Measurements from ENCODE around the gene ZNF383.
"Not testable (repeated sequence)": the region's sequence is repeated elsewhere in the genome, so short reads cannot be mapped to it uniquely, and the experiment has no call there.

ZNF383 gene
- 21.4 reads per million, percentile 48 among the genes with 10 or more reads in this experiment for total RNA-seq

DNA sequence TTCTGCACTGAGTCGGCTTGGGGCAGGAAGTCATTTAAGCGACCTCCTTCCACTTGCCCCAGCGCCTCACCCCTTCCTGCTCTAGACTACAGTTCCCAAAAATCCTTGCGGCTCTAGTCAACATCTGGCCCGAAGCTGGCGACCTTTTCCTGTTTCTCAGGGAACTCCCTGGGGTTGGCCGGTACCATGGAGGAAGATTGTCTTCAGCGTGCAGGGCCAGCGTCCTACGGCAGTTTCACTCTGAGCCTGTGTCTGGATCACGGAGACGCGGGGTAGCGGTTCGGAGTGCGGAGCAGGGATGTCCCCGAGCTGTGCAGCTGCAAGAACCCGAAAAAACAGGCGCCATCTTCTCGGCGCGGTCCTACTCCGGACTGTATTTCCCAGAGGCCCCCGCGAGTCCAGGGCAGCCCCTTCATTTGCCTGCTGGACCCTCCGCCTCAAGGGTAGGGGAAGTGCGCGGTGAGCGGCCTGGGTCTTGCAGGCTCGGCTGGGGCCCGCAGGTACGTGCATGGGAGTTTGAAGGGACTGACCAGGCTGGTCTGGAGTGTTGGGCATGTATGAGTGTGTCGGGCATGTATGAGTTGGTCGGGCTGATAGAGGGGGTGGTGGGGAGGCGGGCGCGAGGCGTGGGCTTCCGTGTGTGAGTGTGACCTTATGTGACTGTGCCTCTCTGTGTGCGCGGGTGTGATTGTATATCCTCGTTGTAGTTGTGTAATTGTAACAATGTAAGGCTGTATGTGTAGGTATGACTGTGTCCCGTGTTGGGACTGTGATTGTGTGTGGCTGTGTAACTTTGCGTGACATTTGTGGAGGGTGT is at the start of gene ZNF383:
TSS of gene ZNF383 (plus strand) at position 440 of the 817 bp plus-strand sequence. CDS start 12,240 bp downstream, outside the sequence.
- peak; percentile 74 for DNase-seq

DNA sequence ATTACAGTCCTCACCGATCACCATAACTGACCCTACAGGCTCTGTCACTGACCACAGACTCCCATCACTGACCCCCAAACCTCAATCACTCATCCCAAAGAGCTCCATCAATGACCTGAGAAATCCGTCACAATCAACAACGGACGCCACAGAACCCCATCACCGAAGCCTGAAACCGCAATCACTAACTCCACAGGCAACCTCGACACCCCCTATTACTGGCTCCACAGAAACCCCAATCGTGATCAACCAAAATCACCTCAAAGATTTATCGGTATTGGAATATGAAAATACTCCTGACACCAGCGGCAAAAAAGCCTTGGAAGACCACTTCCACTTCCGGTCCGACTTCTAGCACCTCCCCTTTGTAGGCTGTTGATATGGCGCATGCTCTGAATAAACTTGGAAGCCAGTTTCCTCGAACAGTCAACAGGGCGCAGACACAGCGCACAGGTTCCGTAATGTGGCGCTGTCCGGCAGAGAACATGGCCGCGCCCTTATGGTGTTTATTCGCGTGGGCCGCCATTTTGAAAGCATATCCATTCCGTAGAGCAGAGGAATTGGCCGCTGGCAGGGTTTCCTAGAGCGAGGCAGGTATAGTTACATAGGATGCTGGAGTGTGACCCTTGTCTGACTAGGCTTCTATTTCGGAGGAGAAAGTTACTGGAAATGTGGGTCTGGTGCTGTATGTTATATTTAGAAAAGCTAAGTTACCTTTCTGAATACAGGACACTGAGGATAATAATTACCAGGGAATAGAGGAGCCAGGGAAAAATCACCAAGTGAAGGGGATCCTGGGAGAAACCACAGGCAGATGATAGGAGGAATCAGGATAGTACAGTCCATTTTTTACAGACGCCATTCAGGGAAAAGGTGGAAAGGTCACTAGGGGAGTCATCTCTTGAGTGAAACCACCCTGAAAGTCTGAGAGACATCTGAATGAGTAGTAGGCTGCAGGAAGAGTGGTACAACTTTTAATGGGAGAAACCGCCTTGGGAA is 45.3 kb upstream of the ZNF383 start, which contains the start of gene ZNF585A:
TSS of gene ZNF585A (minus strand) at position 328 of the 999 bp plus-strand sequence. CDS start 2,785 bp downstream, outside the sequence.
- DNase-seq, result peak; percentile 85

DNA sequence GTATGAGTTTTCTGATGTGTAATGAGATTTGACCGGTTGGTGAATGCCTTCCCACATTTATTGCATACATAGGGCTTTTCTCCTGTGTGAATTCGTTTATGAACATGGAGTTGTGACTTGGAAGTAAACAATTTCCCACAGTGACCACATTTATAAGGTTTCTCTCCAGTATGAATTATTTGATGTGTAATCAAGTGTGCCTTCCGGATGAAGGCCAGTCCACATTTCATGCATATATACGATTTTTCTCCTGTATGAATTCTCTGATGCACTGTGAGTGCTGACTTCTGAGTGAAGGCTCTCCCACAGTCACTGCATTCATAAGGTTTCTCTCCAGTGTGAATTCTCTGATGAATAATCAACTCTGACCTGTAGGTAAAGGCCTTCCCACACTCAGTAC is 31.9 kb upstream of the ZNF383 start:
- not testable (repeated sequence) for DNase-seq

DNA sequence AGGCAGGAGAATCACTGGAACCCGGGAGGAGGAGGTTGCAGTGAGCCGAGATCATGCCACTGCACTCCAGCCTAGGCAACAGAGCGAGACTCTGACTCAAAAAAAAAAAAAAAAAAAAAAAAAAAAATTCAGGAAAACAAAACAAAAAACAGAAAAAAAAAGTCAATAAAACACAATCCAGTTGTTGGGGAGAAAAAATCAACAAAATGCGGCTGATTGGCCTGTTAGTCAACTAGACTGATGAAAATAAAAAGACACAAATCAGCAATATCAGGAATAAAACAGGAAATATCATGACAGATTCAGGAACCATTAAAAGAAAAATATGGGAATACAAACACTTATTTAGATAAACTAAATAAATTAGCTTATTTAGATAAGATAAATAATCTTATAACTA is 22.8 kb upstream of the ZNF383 start:
- DNase-seq, result not testable (repeated sequence)

DNA sequence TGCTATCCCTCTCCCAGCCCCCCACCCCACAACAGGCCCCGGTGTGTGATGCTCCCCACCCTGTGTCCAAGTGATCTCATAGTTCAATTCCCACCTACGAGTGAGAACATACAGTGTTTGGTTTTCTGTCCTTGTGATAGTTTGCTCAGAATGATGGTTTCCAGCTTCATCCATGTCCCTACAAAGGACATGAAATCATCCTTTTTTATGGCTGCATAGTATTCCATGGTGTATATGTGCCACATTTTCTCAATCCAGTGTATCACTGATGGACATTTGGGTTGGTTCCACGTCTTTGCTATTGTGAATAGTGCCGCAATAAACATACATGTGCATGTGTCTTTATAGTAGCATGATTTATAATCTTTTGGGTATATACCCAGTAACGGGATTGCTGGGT is 20.9 kb upstream of the ZNF383 start:
- not testable (repeated sequence) for DNase-seq

DNA sequence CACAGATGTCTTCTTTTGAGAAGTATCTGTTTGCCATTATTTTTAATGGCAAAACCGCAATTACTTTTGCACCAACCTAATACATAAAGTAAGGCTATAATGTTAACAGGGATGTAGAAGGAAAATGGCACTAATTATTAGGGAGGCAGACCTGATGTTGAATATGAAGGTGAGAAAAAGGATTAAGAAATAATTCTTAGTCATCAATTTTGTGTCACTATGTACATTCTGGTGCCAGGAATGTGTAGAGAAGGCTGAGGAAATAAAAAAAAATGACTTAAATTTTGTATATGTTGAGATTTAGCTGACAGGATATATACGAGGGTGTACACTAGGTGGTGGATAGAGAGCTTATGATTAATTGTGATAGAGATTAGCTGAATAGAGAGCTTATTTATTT is 20.2 kb upstream of the ZNF383 start:
- no peak for DNase-seq

DNA sequence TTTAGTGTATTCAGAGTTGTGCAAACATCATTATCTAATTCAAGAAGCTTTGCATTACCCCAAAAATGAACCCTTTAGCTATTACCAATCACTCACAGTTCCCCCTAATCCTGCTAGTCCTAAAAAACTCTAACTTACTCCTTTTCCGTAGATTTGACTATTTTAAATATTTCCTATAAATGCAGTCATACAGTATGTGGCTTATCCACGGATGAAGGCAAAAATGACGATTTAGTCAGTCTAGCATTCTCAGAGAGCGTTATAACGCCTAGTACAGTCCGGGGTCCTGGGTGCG is 587 bp upstream of the ZNF383 start:
- no peak for DNase-seq

DNA sequence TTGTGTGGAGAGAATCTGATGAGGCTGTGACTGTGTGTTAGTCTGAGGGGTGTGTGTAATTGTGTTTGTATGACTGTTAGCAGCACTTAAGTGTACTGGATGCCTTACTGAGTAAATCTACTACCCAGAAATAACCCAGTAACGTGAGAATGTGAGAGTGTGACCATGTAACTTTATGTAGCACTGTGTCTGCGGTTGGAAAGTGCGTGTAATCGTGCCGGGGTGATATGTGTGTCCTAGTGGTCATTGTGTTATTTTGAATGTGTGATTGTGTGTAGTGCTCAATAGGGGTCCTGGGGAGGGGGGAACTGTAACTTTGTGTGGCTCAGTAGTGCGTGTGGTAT is 550 bp downstream of the ZNF383 start:
- no peak for DNase-seq

DNA sequence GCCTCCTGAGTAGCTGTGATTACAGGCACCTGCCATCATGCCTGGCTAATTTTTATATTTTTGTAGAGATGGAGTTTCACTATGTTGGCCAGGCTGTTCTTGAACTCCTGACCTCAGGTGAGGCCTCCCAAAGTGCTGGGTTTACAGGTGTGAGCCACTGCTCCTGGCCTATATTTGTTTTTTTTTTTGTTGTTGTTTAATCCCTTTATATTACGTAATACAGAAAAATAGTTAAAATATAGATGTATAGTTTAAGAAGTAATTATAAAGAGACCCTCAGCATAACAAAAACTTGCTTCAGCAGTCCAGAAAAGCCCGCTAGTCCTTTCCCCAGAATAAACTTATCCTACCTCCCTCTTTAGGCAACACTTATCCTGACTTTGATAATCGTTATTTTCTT is 2.4 kb downstream of the ZNF383 start:
- no peak for DNase-seq

DNA sequence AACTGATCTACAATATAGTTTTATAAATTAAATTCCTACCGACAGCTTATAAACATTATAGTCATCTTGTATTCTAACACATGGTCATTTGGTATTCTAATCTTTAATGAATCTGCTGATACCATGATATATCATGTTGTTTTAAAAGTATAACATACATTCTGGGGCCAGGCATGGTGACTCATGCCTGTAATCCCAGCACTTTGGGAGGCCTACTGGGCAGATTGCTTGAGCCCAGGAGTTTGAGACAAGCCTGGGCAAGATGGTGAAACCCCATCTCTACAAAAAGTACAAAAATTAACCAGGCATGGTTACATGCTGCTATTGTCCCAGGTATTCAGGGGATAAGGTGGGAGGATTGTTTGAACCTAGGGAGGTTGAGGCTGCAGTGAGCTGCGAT is 3.1 kb downstream of the ZNF383 start:
- DNase-seq, result no peak

DNA sequence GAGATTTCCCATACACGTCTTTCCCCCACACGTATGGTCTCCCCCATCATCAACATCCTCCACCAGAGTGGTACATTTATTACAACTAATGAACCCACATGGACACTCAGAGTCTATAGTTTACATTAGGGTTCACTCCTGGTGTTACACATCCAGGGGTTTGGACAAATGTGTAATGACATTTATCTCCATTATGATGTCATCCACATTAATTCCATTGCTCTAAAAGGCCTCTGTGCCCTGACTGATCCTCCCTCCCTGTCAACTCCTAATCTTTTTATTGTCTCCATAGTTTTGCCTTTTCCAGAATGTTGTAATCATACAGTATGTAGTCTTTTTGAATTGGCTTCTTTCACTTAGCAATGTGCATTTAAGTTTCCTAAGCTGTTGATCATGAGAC is 8.2 kb downstream of the ZNF383 start:
- no peak for DNase-seq

DNA sequence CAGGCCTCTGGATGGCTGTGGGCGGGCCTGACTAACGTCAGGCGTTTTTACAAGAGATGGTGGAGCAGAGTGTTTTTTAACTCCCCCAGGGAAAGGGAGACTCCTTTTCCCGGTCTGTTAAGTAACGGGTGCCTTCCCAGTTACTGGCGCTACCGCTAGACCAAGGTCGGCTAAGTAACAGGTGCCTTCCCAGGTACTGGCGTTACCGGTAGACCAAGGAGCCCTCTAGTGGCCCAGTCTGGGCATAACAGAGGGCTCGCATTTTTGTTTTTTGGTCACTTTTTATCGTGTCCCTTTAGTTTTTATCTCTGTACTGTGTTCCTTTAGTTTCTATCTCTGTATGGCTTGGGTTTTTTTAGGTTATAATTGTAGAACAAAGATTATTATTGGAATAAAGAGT is 10.0 kb downstream of the ZNF383 start:
- no peak for DNase-seq

DNA sequence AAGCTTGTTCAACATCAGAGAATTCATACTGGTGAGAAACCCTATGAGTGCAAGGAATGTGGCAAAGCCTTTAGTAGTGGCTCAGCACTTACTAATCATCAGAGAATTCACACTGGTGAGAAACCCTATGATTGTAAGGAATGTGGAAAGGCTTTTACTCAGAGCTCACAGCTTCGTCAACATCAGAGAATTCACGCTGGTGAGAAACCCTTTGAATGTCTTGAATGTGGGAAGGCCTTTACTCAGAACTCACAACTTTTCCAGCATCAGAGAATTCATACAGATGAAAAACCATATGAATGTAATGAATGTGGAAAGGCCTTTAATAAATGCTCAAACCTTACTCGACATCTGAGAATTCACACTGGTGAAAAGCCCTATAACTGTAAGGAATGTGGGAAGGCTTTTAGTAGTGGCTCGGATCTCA is 25.2 kb downstream of the ZNF383 start:
- DNase-seq, result no peak

DNA sequence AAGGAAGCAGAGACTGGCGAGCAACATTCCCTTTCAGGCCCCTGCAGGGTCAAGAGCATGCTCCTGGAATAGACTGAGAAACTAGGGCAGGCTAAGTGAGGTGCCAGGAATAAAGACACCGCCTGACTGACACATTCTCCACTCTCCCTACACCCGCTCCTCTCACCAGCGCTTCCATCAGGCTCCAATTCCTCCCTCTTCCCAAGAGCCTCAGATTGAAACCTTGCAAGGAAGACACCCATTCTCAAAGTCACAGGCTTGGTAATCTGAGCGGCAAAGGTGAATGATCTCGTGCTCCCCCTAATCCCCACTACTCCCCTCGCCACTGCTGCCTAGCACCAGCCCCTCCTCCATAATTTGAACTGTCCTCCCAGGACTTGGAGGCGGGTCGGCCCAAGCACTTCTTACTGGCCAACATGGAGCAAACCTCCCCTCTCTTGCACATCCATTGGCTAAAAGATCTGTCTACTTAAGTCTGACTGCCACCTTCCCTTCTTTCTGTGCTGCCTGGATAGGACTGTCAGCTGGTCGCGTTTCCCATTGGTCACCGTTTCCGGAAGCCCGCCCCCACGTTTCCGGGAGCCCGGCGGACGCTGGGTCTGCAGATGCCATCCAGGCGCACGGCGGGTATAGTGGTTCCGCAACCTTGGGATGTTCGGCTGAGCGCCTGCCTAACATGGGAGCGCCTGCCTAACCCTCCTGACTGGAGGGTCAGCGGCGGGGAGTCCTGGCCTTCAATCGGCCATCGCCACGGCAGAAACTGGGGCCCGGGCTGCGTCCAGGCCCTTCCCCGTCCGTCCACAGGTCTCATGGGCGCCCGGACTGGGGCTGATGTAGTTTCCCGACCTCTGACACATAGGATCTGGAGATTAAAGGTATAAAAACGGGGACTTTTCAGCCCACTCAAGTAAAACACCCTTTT is 33.6 kb downstream of the ZNF383 start:
- DNase-seq, result peak; percentile 19

DNA sequence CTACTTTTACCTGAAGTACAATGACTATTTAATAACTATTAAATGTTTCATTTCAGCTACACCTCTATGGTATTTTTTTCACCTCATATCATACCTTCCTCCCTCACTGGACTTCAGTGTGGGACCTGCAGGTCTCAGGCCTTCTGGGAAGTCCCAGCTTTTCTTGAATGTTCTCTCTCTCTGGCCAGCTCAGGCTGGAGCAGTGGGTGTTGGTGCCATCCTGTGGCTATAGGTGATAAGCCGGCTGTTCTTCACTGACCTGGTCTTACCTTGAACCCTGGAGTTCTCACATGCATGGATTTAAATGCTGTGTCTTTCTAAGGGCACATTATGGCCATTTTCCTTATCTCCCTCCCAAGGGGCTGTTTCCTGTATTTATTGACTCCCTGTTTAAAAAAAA is 45.0 kb downstream of the ZNF383 start:
- DNase-seq, result not testable (repeated sequence)

DNA sequence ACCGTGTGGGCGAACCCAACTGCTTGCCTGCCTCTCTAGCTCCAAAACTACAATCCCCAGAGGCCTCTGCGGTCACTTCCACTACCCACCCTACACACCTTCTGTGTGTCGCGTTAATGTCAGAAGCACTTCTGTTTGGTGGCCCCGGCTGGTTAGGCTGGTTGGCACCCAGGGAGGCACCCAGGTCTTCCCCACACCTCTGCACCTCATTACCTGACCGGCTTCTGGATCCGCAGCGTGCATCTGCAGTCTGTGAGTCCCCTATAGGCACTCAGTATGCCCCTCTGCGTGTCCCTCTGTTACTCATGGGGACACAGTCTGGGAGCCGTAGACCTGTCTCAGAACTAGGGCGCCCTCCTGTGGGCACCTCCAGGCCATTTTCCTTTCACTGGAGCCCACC is 49.0 kb downstream of the ZNF383 start:
- not testable (repeated sequence) for DNase-seq

DNA sequence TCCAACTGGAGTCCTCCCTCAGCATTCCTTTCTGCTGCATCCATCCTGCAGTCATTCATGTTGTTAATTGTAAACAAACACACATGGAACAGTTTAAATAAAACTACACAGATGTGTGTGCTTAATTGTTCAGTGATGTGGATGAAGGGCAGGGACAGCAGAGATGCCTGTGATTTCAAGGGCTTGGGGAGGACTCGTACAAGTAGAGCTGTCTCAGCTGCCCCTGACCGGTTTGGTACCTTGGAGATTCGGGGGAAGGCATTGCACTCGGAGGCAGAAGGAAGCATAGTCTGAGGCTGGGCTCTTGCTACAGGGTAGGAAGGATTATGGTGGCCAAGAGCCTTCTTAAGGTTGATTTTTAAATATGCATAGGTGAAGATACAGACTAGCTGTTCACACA is 49.7 kb downstream of the ZNF383 start:
- not testable (repeated sequence) for DNase-seq

DNA sequence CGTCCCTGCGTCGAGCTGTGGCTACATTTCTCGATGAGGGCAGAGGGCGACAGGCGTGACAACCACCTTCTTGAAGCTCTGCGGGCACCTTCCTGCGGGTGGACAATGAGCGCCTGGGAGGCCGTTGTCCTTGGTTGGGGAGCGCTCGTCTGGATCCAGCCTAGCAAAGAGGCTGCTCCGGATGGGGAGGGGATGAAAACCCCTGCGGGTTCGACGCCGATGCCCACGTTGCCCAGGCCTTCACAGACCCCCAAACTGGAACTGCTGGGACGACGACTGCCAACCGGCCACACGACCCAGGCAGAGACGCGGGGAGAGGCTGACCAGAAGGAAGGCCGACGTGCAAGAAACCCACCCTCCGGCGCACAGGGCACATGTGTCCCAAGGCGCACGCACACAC is 62.6 kb downstream of the ZNF383 start:
- not testable (repeated sequence) for DNase-seq

DNA sequence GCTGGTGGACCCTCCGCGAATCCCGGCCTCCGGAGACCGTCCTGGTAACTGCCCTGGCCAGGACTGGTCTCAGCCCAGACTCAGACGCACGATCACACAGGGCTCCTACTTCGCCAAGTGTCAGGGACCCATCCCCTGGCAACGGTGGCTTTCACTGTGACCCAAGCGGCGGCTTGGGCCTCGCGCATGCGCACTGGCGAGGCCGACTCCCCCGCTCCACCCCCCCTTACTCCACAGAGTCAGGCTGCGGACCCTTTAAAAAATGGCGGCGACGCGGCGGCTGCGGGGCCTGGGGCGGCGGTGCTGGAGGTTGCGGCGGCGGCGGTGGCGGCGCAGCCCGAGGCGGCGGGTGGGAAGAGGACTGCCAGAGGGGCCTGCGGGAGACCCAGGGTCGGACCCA is 66.0 kb downstream of the ZNF383 start:
- not testable (repeated sequence) for DNase-seq

DNA sequence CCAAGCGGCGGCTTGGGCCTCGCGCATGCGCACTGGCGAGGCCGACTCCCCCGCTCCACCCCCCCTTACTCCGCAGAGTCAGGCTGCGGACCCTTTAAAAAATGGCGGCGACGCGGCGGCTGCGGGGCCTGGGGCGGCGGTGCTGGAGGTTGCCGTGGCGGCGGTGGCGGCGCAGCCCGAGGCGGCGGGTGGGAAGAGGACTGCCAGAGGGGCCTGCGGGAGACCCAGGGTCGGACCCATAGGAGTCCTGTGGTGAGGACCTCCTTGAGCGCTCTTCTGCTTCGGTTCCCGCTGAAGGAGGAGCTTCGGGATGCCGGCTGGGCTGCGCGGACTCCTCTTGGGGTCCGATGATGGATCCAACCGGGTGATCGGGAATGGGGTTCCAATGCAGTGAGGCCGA is 71.2 kb downstream of the ZNF383 start:
- not testable (repeated sequence) for DNase-seq

DNA sequence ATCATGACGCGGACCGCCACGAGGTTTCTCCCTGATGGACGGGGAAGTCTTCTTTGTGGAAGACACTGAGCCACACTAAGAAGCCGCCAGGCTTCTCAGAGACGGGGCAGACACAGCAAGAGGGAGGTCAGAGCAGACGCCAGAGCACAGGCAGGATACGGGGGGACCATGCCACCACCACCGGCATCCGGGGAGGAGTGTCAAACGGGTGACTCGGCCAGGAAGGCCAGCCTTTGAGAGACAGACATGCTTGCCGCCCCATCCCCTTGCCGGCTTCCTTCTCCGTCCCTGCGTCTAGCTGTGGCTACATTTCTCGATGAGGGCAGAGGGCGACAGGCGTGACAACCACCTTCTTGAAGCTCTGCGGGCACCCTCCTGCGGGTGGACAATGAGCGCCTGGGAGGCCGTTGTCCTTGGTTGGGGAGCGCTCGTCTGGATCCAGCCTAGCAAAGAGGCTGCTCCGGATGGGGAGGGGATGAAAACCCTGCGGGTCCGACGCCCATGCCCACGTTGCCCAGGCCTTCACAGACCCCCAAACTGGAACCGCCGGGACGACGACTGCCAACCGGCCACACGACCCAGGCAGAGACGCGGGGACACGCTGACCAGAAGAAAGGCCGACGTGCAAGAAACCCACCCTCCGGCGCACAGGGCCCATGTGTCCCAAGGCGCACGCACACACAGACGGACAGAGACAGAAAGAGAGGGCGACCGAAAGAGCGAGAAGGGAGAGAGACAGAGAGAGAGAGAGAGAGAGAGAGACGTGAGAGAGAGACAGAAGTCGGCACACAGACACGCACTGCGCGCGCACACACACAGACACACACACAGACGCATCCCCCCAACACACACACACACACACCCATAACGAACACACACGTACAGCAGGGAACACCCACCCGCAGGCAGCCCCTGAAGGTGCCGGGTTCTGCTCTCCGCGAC is 75.3 kb downstream of the ZNF383 start:
- DNase-seq, result not testable (repeated sequence)
